HK-2 (cell line): Measurements from ENCODE around the gene ASCL1.

Source experiments
- DNase-seq: peaks from one replicate; pipeline ENCODE4 v3.0.0-alpha.2; 2018; ENCODE audit not compliant: unreplicated experiment

Gene ASCL1

GRCh38 chr12:102957339-102958050 is at the start of gene ASCL1:
TSS of gene ASCL1 (plus strand) at chr12:102957674. CDS start at chr12:102958245, 571 bp downstream.
- DNase-seq = peak; percentile 8

- DNase-seq = no peak
These were observed 49.6 kb upstream of the ASCL1 start for GRCh38 chr12:102907918-102908317.

- no peak for DNase-seq
These were observed 47.3 kb upstream of the ASCL1 start for GRCh38 chr12:102910137-102910536.

GRCh38 chr12:102910792-102911191 is 46.7 kb upstream of the ASCL1 start:
- no peak for DNase-seq

- DNase-seq = no peak
These were observed 46.2 kb upstream of the ASCL1 start for GRCh38 chr12:102911320-102911719.

GRCh38 chr12:102912258-102912657 is 45.2 kb upstream of the ASCL1 start:
- DNase-seq = no peak

GRCh38 chr12:102913453-102914226 is 43.8 kb upstream of the ASCL1 start:
- DNase-seq = no peak

- DNase-seq = no peak
These were observed 41.0 kb upstream of the ASCL1 start for GRCh38 chr12:102916252-102917025.

GRCh38 chr12:102917026-102917787 is 40.3 kb upstream of the ASCL1 start, which contains the start of gene PAH:
TSS of gene PAH (minus strand) at chr12:102917244. CDS start at chr12:102917130, 114 bp downstream.
- no peak for DNase-seq

GRCh38 chr12:102918840-102919239 is 38.6 kb upstream of the ASCL1 start:
- DNase-seq = no peak

- DNase-seq = no peak
These were observed 37.2 kb upstream of the ASCL1 start for GRCh38 chr12:102920271-102920670.

- DNase-seq = no peak
These were observed 36.2 kb upstream of the ASCL1 start for GRCh38 chr12:102921240-102921639.

- no peak for DNase-seq
These were observed 30.3 kb upstream of the ASCL1 start for GRCh38 chr12:102927220-102927619.

GRCh38 chr12:102933168-102933567 is 24.3 kb upstream of the ASCL1 start:
- no peak for DNase-seq

- no peak for DNase-seq
These were observed 18.4 kb upstream of the ASCL1 start for GRCh38 chr12:102939059-102939458.

- no peak for DNase-seq
These were observed 17.7 kb upstream of the ASCL1 start for GRCh38 chr12:102939670-102940222.

- DNase-seq = no peak
These were observed 11.4 kb upstream of the ASCL1 start for GRCh38 chr12:102946042-102946441.

GRCh38 chr12:102948941-102949352 is 8.5 kb upstream of the ASCL1 start:
- DNase-seq = peak; percentile 42

- no peak for DNase-seq
These were observed 7.1 kb upstream of the ASCL1 start for GRCh38 chr12:102950107-102950949.

GRCh38 chr12:102950950-102951619 is 6.4 kb upstream of the ASCL1 start:
- DNase-seq = no peak
